ENCODE results near the gene VIL1.

The VIL1 gene

DNA sequence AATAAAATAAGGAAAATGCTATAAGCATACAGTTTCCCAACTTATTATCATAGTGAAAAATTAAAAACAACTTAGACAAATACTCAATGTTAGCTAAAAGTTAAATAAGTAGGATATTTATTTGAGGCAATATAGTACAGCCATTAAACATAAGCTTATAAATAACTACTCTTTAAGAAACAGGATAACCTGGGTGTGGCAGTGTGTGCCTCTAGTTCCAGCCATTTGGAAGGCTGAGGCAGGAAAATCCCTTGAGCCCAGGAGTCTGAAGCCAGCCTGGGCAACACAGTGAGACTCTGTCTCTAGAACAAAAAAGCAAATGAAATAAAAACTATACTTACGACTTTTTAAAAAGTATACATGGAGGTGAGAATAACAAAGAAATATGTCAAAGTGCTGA is 39.7 kb downstream of the VIL1 start:
- no peak overlapping the region for H3K4me2 ChIP-seq (ENCODE audit: low read length)
- H3K27me3 ChIP-seq (ENCODE audit: control insufficient read depth, insufficient read depth, low read length): no peaks in the 10 kb centered on the region
- H3K36me3 ChIP-seq (ENCODE audit: insufficient read depth, low read length): peaks cover 19% of the 10 kb centered on the region
- no peak overlapping the region for H3K9ac ChIP-seq (ENCODE audit: low read depth, low read length)
- no peaks in the 10 kb centered on the region for H3K4me1 ChIP-seq (ENCODE audit: control insufficient read depth, insufficient read depth, low read length)
- no peak overlapping the region for H3K4me3 ChIP-seq (ENCODE audit: low read length)
- H3K9me3 ChIP-seq (replicated peaks; ENCODE audit: low read length): no peaks in the 10 kb centered on the region

DNA sequence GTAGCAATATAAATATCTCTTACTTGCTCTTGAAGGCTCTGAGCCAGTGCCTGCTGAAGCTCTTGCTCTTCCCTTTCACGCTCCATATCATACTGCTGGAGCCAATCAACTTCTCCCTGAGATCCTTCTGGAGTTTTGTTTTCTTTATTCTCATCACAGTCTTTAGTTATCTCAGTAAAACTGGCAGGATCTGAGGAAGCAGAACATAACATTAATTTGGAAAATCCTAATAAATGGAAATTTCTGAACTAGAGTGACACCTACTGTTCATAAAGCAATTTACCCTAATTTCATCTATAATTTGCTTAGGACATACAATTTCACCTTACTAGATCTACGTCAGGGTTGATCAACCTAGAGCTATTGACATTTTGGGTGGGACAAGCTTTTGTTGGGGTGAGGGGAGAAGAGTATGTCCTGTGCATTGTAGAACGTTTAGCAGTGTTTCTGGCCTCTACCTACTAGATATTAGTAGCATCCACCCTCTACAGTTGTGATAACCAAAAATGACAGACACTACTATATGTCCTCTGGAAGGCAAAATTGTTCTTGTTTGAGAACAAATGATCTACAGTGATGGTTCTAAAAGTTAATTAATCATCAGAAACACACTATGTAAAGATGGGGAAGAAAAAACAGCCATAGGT is 47.2 kb downstream of the VIL1 start:
- Histone ChIP-seq H3K9me3 (replicated peaks; ENCODE audit: low read length) (no peaks in the 10 kb centered on the region), H3K4me3 (ENCODE audit: low read length) (no peak overlapping the region), H3K4me2 (ENCODE audit: low read length) (no peak overlapping the region), H3K9ac (ENCODE audit: low read depth, low read length) (no peak overlapping the region), H3K27me3 (ENCODE audit: control insufficient read depth, insufficient read depth, low read length) (no peaks in the 10 kb centered on the region), H3K36me3 (ENCODE audit: insufficient read depth, low read length) (peaks cover 11% of the 10 kb centered on the region), H3K4me1 (ENCODE audit: control insufficient read depth, insufficient read depth, low read length) (no peaks in the 10 kb centered on the region)

DNA sequence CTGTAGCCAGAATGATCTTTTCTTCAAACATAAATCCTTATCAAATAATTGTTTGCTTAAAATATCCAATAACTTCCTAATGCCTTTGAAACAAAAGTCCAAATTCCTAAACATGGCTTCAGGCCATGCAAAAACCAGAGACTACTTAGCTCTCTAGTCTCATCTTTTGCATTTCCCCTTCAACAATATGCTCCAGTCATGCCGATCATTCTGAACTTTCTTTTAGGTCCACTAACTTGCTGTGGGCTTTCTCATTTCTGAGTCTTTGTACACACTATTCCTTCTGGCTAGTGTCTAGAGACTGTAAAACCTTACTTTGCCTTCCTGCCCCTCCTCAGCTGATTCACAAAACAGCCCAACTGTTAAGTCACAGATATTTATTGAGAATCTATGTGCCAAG is 51.5 kb downstream of the VIL1 start:
- H3K36me3 ChIP-seq (ENCODE audit: insufficient read depth, low read length): peaks cover 11% of the 10 kb centered on the region
- H3K4me2 ChIP-seq (ENCODE audit: low read length): no peak overlapping the region
- H3K27me3 ChIP-seq (ENCODE audit: control insufficient read depth, insufficient read depth, low read length): no peaks in the 10 kb centered on the region
- no peaks in the 10 kb centered on the region for H3K4me1 ChIP-seq (ENCODE audit: control insufficient read depth, insufficient read depth, low read length)
- H3K4me3 ChIP-seq (ENCODE audit: low read length): no peak overlapping the region
- no peak overlapping the region for H3K9ac ChIP-seq (ENCODE audit: low read depth, low read length)
- H3K9me3 ChIP-seq (replicated peaks; ENCODE audit: low read length): no peaks in the 10 kb centered on the region

DNA sequence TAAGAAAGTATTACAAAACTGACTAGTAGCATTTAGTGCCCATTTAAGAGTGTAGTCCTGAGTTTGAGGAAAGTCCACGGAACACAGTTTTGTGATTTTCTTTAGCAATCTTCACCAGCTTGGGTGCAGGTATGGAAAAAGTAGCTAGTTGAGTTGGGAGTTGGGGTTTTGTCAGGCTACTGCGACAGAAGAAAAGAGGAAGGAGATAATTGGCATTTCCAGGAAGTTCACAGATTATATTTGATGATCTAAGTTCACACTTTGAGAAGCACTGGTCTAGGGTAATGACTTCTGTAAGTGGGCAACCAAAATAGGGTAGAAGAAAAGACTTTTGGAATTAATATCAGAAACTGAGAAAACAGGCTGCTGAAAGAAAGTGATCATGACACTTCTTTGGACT is 52.1 kb downstream of the VIL1 start:
- H3K4me2 ChIP-seq (ENCODE audit: low read length): no peak overlapping the region
- no peak overlapping the region for H3K9ac ChIP-seq (ENCODE audit: low read depth, low read length)
- H3K27me3 ChIP-seq (ENCODE audit: control insufficient read depth, insufficient read depth, low read length): no peaks in the 10 kb centered on the region
- H3K4me3 ChIP-seq (ENCODE audit: low read length): no peak overlapping the region
- peaks cover 8% of the 10 kb centered on the region for H3K36me3 ChIP-seq (ENCODE audit: insufficient read depth, low read length)
- H3K4me1 ChIP-seq (ENCODE audit: control insufficient read depth, insufficient read depth, low read length): no peaks in the 10 kb centered on the region
- no peaks in the 10 kb centered on the region for H3K9me3 ChIP-seq (replicated peaks; ENCODE audit: low read length)

DNA sequence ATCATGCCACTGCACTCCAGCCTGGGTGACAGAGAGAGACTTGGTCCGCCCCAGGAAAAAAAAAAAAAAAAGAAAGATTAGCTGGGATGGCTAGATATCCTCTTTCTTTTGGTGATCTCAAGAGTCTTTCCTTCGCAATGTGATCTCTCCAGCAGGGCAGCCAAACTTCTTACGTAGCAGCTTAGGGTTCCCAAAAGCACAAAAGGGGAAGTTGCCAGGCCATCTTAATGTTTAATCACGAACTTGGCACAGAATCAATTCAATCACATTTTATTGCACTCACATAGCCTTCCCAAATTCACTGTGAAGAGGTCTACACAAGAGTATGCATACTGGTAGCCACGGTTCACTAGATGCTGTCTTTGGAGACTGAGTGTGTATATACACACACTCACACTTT is 53.1 kb downstream of the VIL1 start:
- H3K36me3 ChIP-seq (ENCODE audit: insufficient read depth, low read length): peaks cover 11% of the 10 kb centered on the region

DNA sequence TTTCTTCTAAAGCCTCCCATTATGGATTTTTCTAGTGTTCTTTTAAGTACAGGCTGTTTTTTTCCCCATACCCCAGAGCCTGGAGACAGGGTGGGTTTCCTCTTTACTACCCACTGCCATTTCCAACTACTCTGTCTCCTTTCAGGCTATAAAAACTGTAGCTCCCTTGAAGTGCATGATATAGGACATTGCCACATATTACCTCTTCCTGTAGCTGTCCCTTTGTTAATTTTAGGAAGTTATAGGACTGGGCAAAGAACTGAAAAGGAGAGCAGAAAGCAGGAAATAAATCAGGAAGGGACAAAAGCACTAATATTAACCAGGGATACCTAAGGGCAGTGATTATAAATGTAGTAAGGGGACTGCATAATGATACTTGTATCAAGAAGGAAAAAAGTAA is 54.1 kb downstream of the VIL1 start:
- Histone ChIP-seq H3K4me2 (ENCODE audit: low read length) (no peak overlapping the region), H3K9ac (ENCODE audit: low read depth, low read length) (no peak overlapping the region), H3K9me3 (replicated peaks; ENCODE audit: low read length) (no peaks in the 10 kb centered on the region), H3K4me3 (ENCODE audit: low read length) (no peak overlapping the region), H3K36me3 (ENCODE audit: insufficient read depth, low read length) (peaks cover 11% of the 10 kb centered on the region), H3K27me3 (ENCODE audit: control insufficient read depth, insufficient read depth, low read length) (no peaks in the 10 kb centered on the region), H3K4me1 (ENCODE audit: control insufficient read depth, insufficient read depth, low read length) (no peaks in the 10 kb centered on the region)

More for the DNA sequence above, 53.1 kb downstream of the VIL1 start:
- Histone ChIP-seq H3K9me3 (replicated peaks; ENCODE audit: low read length) (no peaks in the 10 kb centered on the region), H3K27me3 (ENCODE audit: control insufficient read depth, insufficient read depth, low read length) (no peaks in the 10 kb centered on the region), H3K4me2 (ENCODE audit: low read length) (no peak overlapping the region), H3K9ac (ENCODE audit: low read depth, low read length) (no peak overlapping the region), H3K4me1 (ENCODE audit: control insufficient read depth, insufficient read depth, low read length) (no peaks in the 10 kb centered on the region), H3K4me3 (ENCODE audit: low read length) (no peak overlapping the region)

GRCh38 chr2:218474527-218474926 is 55.6 kb downstream of the VIL1 start:
- no peaks in the 10 kb centered on the region for H3K9me3 ChIP-seq (replicated peaks; ENCODE audit: low read length)
- peaks cover 11% of the 10 kb centered on the region for H3K36me3 ChIP-seq (ENCODE audit: insufficient read depth, low read length)
- no peak overlapping the region for H3K4me3 ChIP-seq (ENCODE audit: low read length)

GRCh38 chr2:218476676-218477075 is 57.8 kb downstream of the VIL1 start:
- Histone ChIP-seq H3K4me1 (ENCODE audit: control insufficient read depth, insufficient read depth, low read length) (no peaks in the 10 kb centered on the region), H3K9ac (ENCODE audit: low read depth, low read length) (no peak overlapping the region), H3K9me3 (replicated peaks; ENCODE audit: low read length) (no peaks in the 10 kb centered on the region), H3K27me3 (ENCODE audit: control insufficient read depth, insufficient read depth, low read length) (no peaks in the 10 kb centered on the region), H3K36me3 (ENCODE audit: insufficient read depth, low read length) (peaks cover 18% of the 10 kb centered on the region), H3K4me3 (ENCODE audit: low read length) (no peak overlapping the region), H3K4me2 (ENCODE audit: low read length) (no peak overlapping the region)

More at GRCh38 chr2:218474527-218474926, 55.6 kb downstream of the VIL1 start:
- no peaks in the 10 kb centered on the region for H3K4me1 ChIP-seq (ENCODE audit: control insufficient read depth, insufficient read depth, low read length)
- H3K27me3 ChIP-seq (ENCODE audit: control insufficient read depth, insufficient read depth, low read length): no peaks in the 10 kb centered on the region
- H3K9ac ChIP-seq (ENCODE audit: low read depth, low read length): no peak overlapping the region
- H3K4me2 ChIP-seq (ENCODE audit: low read length): no peak overlapping the region

DNA sequence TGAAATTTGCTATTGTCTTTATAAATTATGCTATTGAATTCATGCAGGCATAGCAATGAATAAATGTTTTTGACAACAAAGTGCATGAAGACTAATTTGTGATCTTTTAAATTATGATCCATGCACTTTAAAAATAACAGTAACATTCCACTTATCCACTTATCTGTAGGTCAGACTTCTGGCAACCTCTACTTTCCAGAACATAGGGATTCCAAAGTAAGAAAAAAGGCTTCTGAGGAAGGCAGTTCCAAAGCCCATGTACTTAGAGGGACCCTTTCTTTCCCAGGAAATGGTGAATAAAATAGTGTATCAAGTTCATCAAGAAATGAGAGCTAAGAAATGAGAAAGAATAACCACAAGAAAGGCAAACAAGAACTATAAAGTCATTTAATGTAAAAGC is 58.3 kb downstream of the VIL1 start:
- Histone ChIP-seq H3K9me3 (replicated peaks; ENCODE audit: low read length) (no peaks in the 10 kb centered on the region), H3K27me3 (ENCODE audit: control insufficient read depth, insufficient read depth, low read length) (no peaks in the 10 kb centered on the region), H3K4me3 (ENCODE audit: low read length) (no peak overlapping the region), H3K4me2 (ENCODE audit: low read length) (no peak overlapping the region), H3K36me3 (ENCODE audit: insufficient read depth, low read length) (peaks cover 18% of the 10 kb centered on the region), H3K9ac (ENCODE audit: low read depth, low read length) (no peak overlapping the region), H3K4me1 (ENCODE audit: control insufficient read depth, insufficient read depth, low read length) (no peaks in the 10 kb centered on the region)

DNA sequence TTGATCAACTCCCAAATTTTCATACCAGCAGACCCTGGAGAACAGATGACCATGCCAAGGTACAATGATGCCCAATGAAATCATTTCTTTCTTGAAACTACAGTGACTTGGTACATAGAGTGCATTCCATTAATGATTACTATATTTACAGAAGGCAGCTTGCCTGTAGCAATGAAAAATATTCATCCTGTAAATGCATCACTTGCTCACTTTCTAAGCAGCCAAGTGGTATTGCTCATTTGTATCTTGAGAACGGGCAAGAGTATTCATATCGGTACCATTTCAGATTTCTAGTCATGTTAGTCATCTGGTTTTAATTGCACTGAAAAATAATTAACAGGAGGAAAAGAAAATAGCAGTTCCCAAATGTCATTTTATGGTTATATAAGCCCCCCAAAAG is 59.6 kb downstream of the VIL1 start:
- Histone ChIP-seq H3K27me3 (ENCODE audit: control insufficient read depth, insufficient read depth, low read length) (no peaks in the 10 kb centered on the region), H3K4me3 (ENCODE audit: low read length) (no peak overlapping the region), H3K9me3 (replicated peaks; ENCODE audit: low read length) (no peaks in the 10 kb centered on the region), H3K9ac (ENCODE audit: low read depth, low read length) (no peak overlapping the region), H3K4me1 (ENCODE audit: control insufficient read depth, insufficient read depth, low read length) (no peaks in the 10 kb centered on the region), H3K4me2 (ENCODE audit: low read length) (no peak overlapping the region), H3K36me3 (ENCODE audit: insufficient read depth, low read length) (peaks cover 13% of the 10 kb centered on the region)

DNA sequence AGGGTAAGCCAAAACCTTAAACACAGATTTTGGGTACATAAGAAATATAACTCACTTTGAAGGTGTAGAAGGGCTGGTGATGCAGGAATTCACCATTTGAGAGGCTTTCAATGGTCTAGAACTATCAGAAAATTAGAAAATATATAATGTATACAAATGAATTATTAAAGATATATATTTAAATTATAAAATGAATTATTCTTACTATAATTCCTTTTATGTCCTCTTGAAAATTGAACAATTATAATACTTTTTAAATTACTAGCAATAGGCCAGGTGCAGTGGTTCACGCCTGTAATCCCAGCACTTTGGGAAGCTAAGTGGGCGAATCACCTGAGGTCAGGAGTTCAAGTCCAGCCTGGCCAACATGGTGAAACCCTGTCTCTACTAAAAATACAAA is 60.7 kb downstream of the VIL1 start:
- no peak overlapping the region for H3K4me3 ChIP-seq (ENCODE audit: low read length)
- H3K36me3 ChIP-seq (ENCODE audit: insufficient read depth, low read length): peaks cover 14% of the 10 kb centered on the region
- no peaks in the 10 kb centered on the region for H3K4me1 ChIP-seq (ENCODE audit: control insufficient read depth, insufficient read depth, low read length)
- no peaks in the 10 kb centered on the region for H3K9me3 ChIP-seq (replicated peaks; ENCODE audit: low read length)
- H3K9ac ChIP-seq (ENCODE audit: low read depth, low read length): no peak overlapping the region
- H3K27me3 ChIP-seq (ENCODE audit: control insufficient read depth, insufficient read depth, low read length): no peaks in the 10 kb centered on the region
- H3K4me2 ChIP-seq (ENCODE audit: low read length): no peak overlapping the region

GRCh38 chr2:218482651-218483050 is 63.7 kb downstream of the VIL1 start:
- peaks cover 15% of the 10 kb centered on the region for H3K36me3 ChIP-seq (ENCODE audit: insufficient read depth, low read length)
- no peaks in the 10 kb centered on the region for H3K4me1 ChIP-seq (ENCODE audit: control insufficient read depth, insufficient read depth, low read length)
- no peaks in the 10 kb centered on the region for H3K27me3 ChIP-seq (ENCODE audit: control insufficient read depth, insufficient read depth, low read length)
- no peak overlapping the region for H3K4me3 ChIP-seq (ENCODE audit: low read length)
- H3K4me2 ChIP-seq (ENCODE audit: low read length): no peak overlapping the region
- no peak overlapping the region for H3K9ac ChIP-seq (ENCODE audit: low read depth, low read length)
- H3K9me3 ChIP-seq (replicated peaks; ENCODE audit: low read length): no peaks in the 10 kb centered on the region

Measured in skeletal muscle satellite cell (primary cell).